GM12878 (cell line): ENCODE results near the gene TREH.

Experiments used
- ASH2L ChIP-seq: fragments of 300-600, 200-600 bp; sonication (generic); IDR thresholded peaks from 2 replicates; pipeline ENCODE4 v1.6.1; 2017; ENCODE audit warnings: low read depth, mild to moderate bottlenecking, borderline replicate concordance
- CREM ChIP-seq: IDR thresholded peaks from 2 replicates; pipeline ENCODE4 v1.6.1; 2014; ENCODE audit warnings: antibody characterized with exemption, low read depth
- CTCF ChIP-seq, 3 experiments: IDR thresholded peaks in 2 of 3; conservative IDR thresholded peaks in 1 of 3; 2 replicates each; pipeline ENCODE4 v1.5.1; 2011; ENCODE audit warnings: low read depth in 3 of 3, low read length in 3 of 3, mild to moderate bottlenecking in 3 of 3, control low read depth in 2 of 3, moderate library complexity in 2 of 3, inconsistent platforms in 1 of 3, mixed read lengths in 1 of 3; ENCODE audit not compliant: control insufficient read depth in 2 of 3, insufficient read depth in 1 of 3; ENCODE audit errors: extremely low read depth in 1 of 3
- E2F4 ChIP-seq: IDR thresholded peaks from 2 replicates; pipeline ENCODE4 v1.6.1; 2012; ENCODE audit warnings: low read depth, low read length, improper control_type of control experiment
- EZH2 ChIP-seq: IDR thresholded peaks from 2 replicates; pipeline ENCODE4 v1.6.1; 2012; ENCODE audit warnings: low read depth, mild to moderate bottlenecking, control low read depth, inconsistent platforms, low read length, borderline replicate concordance; ENCODE audit not compliant: control insufficient read depth
- HCFC1 ChIP-seq: fragments of 150-350 bp; IDR thresholded peaks from 2 replicates; pipeline ENCODE4 v1.6.1; 2014; ENCODE audit warnings: low read length
- KDM1A ChIP-seq: fragments of 200-600 bp; sonication (generic); IDR thresholded peaks from 2 replicates; pipeline ENCODE4 v1.6.1; 2016; ENCODE audit warnings: borderline replicate concordance
- POLR2AphosphoS5 ChIP-seq: IDR thresholded peaks from 2 replicates; pipeline ENCODE4 v1.6.1; 2011; ENCODE audit warnings: mild to moderate bottlenecking, low read length, inconsistent platforms
- RELA ChIP-seq: fragments of 450-650 bp; IDR thresholded peaks from 2 replicates; pipeline ENCODE4 v1.8.0; 2014; ENCODE audit warnings: borderline replicate concordance; ENCODE audit not compliant: partially characterized antibody
- SMAD1 ChIP-seq: fragments of 450-650 bp; IDR thresholded peaks from 2 replicates; pipeline ENCODE4 v1.6.1; 2018; ENCODE audit warnings: mild to moderate bottlenecking, low read depth; ENCODE audit not compliant: partially characterized antibody
- SRF ChIP-seq, 2 experiments: IDR thresholded peaks; 2 replicates each; pipeline ENCODE4 v1.6.1; 2011; ENCODE audit warnings: low read depth in 2 of 2, low read length in 2 of 2, mild to moderate bottlenecking in 1 of 2, moderate library complexity in 1 of 2
- TF ChIP-seq, protein P1 (sequence below): fragments of 450-650 bp; IDR thresholded peaks from 2 replicates; pipeline ENCODE4 v1.6.1; 2018; ENCODE audit warnings: mild to moderate bottlenecking, low read depth, moderate library complexity; ENCODE audit not compliant: partially characterized antibody

DNA sequence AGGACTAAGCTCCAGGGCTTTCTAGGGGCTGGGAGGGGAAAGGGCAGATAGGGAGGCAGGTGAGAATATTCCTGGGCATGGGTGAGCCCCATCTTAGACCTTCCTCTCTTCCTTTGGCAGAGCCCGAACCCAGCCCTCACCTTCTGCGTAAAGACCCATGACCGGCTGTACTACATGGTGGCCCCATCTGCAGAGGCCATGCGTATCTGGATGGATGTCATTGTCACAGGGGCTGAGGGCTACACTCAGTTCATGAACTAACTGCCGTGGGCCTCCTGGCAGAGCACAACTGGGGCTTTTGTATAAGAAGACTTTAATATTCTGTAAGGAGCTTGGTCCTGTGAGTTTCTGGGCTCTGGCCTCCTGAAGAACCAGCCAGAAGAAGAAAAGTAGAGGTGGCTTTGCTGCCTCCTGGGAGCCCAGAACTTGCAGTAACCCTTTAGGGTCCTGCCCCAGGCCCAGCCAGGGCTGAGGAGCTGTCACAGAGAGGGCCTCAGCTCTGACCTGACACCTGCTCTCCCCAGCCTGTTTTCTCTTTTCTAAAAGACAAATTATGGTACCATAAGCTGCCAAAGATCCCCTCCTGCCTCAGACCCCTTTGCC, 22.8 kb downstream of the TREH start:
- no peak for TF ChIP-seq EZH2
- TF ChIP-seq CTCF (IDR thresholded peaks at IDR 0.05 in 2 of 3, conservative IDR thresholded peaks at IDR 0.05 in 1 of 3; ENCODE audit: control insufficient read depth in 2 of 3, extremely low read depth in 1 of 3, insufficient read depth in 1 of 3, low read depth in 3 of 3, low read length in 3 of 3), result no peak
- TF ChIP-seq RELA, result no peak
- TF ChIP-seq HCFC1, result no peak
- TF ChIP-seq E2F4, result no peak
- TF ChIP-seq ASH2L, result no peak
- TF ChIP-seq KDM1A, result no peak
- TF ChIP-seq CREM, result no peak
- TF ChIP-seq POLR2AphosphoS5, result no peak
- TF ChIP-seq SMAD1, result no peak
- no peak for TF ChIP-seq SRF (IDR thresholded peaks at IDR 0.05; ENCODE audit: low read depth in 2 of 2, low read length in 2 of 2)
- TF ChIP-seq, protein P1, sequence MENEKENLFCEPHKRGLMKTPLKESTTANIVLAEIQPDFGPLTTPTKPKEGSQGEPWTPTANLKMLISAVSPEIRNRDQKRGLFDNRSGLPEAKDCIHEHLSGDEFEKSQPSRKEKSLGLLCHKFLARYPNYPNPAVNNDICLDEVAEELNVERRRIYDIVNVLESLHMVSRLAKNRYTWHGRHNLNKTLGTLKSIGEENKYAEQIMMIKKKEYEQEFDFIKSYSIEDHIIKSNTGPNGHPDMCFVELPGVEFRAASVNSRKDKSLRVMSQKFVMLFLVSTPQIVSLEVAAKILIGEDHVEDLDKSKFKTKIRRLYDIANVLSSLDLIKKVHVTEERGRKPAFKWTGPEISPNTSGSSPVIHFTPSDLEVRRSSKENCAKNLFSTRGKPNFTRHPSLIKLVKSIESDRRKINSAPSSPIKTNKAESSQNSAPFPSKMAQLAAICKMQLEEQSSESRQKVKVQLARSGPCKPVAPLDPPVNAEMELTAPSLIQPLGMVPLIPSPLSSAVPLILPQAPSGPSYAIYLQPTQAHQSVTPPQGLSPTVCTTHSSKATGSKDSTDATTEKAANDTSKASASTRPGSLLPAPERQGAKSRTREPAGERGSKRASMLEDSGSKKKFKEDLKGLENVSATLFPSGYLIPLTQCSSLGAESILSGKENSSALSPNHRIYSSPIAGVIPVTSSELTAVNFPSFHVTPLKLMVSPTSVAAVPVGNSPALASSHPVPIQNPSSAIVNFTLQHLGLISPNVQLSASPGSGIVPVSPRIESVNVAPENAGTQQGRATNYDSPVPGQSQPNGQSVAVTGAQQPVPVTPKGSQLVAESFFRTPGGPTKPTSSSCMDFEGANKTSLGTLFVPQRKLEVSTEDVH, result no peak
